NCI-H2081 (cell line): ENCODE measurements around the gene ARPC1B.
"Not testable (repeated sequence)": the region's sequence is repeated elsewhere in the genome, so short reads cannot be mapped to it uniquely, and the experiment has no call there.

Experiments used
- DNase-seq, 2 experiments: peaks; one replicate each; lab custom pipeline; 2025; lab: John Stamatoyannopoulos, UW

The ARPC1B gene

DNA sequence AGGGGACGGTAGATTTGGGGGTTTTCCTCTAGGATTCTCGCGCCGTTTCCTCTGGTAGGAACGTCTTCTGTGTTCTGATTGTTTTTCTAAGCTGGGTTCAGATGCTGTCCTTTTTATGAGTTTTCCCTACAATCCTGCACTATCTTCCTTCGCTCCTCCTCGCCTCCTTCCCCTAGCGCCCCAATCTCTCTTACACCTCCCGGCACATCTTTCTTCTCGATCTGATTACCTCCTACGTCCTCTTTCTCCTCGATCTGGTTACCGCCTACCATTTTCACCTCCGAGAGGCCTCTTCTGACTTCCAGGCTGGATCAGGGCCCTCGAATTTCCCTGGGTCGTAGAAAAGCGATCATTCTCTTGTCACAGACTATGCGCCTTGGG lies 34.7 kb downstream of the ARPC1B start:
- no peak for DNase-seq

DNA sequence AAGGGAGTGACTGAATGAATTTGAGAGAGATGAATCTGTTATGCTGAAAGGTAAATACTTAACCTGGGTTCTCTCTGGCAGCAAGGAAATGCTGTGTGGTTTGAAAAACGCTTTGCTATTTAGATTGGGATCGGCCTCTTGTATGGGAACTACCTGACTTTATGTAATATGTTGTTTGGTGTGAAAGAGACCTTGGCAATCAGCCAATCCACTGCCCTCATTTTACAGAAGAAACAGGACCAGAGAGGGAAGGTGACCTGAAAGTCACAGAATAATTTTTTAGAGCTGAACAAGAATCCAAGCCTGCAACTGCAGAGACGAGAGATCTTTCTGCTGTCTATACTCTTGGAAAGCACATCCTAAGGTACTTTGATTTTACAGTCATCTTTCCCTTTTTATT lies 35.3 kb downstream of the ARPC1B start:
- no peak for DNase-seq

DNA sequence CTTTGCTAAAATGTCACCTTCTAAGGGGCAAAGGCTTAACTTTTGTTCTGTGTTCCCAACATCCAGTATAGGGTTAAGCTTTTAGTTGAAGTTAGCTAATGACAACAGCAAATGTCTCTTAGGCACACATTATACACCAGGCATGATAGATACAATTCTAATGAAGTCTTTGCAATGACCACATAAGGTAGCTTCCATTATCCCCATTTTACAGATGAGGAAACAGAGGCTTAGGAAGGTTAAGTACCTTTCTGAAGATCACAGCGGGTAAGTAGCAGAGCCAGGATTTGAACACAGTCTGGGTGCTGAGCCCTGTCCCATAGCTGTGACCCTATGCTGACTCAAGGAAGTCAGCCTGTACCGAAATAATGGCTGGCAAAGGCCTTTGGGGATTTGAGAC lies 36.1 kb downstream of the ARPC1B start:
- DNase-seq, result no peak

DNA sequence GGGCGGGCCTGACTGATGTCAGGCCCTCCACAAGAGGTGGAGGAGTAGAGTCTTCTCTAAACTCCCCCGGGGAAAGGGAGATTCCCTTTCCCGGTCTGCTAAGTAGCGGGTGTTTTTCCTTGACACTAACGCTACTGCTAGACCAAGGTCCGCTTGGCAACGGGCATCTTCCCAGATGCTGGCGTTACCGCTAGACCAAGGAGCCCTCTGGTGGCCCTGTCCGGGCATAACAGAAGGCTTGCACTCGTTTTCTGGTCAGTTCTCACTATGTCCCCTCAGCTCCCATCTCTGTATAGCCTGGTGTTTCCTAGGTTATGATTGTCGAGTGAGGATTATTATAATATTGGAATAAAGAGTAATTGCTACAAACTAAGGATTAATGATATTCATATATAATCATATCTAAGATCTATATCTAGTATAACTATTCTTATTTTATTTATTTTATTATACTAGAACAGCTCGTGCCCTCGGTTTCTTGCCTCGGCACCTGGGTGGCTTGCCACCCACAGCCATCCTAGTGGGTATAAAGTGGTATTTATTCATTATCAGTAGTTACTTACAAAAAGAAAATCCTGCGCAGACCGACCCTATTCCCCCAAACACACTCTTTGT lies 41.1 kb downstream of the ARPC1B start:
- DNase-seq, result peak; percentile 25 to 62

DNA sequence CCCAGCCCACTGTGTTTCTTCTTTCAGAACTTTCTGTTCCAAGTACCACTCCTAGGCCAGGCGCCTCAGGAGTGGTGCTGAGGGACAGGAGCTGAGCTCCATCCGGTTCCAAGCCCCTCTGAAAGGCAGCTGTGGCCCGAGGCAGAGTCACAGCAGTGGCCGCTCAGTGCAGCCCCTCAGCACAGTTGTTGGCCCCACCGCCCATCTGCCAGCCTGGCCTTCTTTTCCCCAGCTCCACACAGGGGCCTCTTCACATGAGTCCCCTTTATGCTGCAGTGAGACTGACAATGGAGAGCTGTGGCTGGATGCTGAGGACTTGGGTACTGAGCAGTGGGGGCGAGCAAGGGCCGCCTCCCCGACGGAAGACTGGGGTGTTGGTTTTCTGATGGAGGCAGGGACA lies 43.7 kb downstream of the ARPC1B start:
- no peak for DNase-seq

DNA sequence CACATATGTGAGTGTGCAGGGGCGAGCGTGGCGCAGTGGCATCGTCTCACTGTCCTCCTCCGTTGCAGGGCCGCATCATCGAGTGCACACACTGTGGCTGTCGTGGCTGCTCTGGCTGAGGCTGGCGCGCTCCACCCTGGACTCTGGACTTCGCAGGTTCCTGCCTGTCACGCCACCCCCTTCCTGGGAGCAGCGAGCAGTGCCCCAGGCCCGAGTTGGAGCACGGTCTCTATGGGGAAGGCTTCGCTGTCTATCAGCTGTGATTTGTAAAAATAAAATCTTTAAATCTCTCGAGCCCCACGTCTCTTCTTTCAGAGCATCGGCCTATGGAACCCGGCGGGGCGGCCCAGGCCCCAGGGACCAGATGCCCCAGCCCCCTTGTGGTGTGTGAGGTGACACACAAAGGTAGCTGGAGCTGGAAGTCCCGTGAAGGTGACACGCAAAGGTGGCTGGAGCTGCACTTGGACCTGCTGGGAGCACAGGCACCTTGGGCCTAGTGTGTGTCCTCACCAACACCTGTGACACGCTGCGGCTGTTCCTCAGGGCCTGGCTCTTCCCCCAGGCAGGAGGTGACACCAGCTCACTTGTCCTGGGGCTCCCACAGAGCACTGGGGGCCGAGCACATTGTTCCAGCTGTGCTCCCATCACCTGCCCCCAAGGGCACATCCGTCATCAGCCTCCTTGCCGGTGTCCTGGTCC lies 44.9 kb downstream of the ARPC1B start:
- no peak for DNase-seq

DNA sequence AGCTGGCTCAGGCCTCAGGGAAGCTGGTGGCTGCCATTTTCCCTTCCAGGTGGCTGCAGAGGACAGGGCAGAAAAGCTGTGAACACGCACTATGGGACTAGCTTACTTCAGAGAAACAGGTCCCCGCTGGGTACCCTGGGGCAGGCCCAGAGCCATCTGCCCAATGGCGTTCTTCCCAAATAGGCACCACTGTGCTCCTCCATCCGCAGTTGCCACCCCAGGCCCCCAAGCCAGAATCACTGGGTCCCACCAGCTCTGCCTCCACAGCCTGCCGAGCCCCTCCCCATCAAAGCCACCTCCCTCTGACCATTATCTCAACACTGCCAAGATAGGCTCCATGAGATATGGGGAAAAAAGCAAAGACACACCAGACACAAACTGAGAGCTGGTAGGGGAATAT lies 45.7 kb downstream of the ARPC1B start:
- DNase-seq, result no peak

DNA sequence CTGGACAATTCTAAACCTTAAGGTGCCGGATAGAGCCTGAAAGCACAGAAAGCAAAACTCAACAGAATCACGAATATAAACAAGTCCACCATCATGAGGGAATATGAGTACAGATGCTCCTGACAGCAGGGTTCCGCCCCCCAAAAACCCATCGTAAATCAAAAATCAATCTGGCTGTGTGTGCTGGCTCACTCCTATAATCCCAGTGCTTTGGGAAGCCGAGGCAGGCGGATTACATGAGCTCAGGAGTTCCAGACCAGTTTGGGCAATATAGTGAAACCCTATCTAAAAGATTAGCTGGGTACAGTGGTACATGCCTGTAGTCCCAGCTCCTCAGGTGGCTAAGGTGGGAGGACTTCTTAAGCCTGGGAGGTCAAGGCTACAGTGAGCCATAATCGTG lies 46.5 kb downstream of the ARPC1B start:
- DNase-seq, result no peak

DNA sequence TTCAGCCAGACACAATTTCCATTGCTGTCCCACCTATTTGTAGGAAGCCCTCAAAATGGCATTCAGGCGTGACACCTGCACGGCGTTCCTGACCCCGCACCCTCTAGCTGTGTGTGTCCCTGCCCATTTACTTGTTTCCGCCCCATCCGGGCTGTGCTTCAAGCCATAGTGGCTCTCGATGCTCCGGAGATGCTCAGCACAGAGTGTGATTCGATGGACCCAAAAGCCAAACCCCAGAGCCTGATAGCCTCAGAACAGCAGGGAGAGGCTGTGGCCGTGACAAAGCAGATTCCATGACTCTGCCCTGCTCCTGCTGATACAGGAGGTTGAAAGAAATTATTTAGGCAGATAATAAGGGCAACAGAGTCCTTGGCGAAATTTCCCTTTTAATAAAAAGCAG lies 47.7 kb downstream of the ARPC1B start:
- peak; percentile 49 to 72 for DNase-seq

DNA sequence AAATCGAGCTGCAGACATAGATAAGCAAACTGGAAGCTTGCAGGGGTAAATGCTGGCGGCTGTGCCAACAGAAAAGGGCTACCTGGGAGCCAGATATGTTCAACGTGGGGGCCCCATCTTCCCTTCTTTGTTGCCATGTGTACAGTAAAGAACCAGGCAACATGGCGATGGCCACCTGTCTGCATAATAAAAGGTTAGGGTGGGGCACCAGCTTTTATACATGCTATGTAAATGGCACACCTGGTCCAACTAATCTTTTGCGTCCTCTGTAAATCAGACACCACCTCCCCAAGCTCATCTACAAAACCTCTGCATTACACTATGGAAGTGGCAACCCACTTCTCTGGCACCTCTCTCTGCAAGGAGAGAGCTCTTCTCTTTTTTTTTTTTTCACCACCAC lies 48.1 kb downstream of the ARPC1B start:
- DNase-seq, result peak; percentile 76 to 88

DNA sequence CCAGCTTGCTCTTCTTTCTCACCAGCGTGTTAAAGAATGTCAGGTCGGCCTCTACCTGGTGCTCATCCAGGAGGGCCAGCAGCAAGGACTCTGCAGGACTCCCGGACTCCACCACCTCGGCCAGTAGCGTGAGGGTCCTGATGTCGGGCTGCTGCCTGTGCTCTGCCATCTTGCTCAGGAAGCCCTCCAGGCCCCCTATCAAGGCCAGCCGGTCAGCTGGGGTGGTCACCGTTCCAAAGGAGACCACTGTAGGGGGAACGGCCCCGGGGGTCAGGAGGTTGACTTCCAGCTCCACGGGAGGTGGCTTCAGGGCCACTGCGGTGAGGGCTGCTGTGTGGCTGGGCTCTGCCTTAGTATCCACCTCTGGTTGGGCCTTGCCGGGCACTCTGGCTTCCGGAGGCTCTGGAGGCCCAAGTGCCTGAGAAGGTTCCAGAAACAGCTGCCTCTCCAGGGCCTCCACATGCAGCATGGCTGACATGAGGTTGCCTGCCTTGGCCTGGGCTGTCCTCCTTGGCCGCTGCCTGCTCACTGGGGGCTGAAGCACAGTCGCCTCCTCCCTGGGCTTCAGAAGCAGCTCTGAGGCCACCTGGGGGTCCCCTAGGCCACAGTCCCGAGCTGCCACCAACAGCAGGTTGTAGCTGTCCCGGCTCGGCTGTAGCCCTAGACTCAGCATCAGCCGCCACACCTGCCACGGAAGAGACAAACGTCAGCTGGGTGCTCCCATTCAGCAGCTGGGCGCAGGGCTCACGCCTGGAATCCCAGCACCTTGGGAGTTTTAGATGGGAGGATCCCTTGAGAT lies 50.6 kb downstream of the ARPC1B start:
- DNase-seq, result no peak

DNA sequence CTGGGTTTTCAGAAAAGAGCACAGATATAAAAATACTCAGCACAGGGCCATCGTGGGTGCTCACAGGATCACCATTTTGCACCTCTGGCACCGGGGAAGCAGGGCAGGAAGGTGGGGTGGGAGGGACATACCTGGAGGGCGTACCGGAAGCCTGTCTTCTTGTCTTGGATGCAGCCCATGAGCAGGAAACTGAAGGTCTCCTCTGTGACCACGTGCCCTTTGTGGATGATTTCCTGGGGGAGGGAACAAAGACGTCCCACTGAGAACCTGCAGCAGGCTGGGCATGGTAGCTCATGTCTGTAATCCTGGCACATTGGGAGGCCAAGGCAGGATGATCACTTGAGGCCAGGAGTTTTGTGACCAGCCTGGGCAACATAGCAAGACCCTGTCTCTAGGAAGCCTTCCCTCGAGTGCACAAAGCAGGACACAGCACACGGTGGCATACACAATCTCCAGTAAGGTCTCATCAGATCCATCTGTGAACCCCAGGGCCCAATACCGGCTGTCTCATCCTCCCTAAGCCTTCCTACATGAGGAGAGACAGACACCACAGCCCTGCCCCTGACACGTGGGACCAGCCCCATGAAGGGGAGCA lies 54.5 kb downstream of the ARPC1B start:
- DNase-seq, result peak in 1 of 2 experiments; percentile 22

DNA sequence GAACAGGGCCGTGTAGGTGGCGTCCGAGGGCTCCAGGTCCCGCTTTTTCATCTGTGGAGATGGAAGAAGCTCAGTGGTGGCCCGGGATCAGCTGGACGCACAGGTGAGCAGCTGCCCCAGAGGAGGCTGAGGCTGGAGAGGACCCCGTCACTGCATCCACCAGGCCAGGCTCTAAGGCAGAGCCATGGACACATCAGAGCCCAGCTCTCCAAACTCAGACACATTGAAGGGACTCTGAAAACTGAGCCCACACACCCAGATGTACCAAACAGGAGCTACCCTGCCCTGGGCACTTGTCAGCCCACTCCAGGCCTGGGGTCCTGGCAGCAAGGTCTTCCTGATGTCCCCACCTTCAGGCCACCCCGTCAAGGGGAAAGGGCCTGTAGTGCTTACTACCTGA lies 55.2 kb downstream of the ARPC1B start:
- DNase-seq, result no peak

DNA sequence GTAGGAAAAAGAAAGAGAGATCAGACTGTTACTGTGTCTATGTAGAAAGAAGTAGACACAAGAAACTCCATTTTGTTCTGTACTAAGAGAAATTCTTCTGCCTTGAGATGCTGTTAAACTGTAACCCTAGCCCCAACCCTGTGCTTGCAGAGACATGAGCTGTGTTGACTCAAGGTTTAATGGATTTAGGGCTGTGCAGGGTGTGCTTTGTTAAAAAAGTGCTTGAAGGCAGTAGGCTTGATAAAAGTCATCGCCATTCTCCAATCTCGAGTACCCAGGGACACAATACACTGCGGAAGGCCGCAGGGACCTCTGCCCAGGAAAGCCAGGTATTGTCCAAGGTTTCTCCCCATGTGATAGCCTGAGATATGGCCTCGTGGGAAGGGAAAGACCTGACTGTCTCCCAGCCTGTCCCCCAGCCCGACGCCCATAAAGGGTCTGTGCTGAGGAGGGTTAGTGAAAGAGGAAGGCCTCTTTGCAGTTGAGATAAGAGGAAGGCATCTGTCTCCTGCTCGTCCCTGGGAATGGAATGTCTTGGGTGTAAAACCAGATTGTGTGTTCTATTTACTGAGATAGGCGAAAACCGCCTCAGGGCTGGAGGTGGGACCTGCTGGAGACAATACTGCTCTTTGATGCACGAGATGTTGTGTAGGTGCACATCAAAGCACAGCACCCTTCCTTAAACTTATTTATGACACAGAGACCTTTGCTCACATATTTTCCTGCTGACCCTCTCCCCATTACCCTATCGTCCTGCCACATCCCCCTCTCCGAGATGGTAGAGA lies 57.4 kb downstream of the ARPC1B start:
- DNase-seq, result not testable (repeated sequence)

DNA sequence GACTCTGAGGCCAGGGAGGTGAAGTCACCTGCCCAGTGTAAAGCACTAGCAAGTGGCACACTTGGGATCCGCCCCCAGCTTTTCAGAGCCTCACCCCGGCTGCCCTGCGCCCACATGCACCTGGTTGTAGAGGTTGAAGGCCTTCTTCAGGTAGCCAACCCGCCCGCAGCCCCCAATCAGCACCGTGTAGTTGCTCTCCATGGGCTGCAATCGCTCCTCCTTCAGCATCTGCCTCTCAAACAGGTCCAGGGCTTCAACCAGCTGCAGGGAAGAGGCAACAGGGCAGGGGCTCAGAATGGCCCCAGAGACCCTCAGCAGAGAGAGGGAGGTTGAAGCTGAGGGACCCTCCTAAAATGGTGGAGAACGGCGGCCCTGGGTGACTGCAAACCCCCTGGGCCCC lies 58.6 kb downstream of the ARPC1B start:
- DNase-seq, result no peak

DNA sequence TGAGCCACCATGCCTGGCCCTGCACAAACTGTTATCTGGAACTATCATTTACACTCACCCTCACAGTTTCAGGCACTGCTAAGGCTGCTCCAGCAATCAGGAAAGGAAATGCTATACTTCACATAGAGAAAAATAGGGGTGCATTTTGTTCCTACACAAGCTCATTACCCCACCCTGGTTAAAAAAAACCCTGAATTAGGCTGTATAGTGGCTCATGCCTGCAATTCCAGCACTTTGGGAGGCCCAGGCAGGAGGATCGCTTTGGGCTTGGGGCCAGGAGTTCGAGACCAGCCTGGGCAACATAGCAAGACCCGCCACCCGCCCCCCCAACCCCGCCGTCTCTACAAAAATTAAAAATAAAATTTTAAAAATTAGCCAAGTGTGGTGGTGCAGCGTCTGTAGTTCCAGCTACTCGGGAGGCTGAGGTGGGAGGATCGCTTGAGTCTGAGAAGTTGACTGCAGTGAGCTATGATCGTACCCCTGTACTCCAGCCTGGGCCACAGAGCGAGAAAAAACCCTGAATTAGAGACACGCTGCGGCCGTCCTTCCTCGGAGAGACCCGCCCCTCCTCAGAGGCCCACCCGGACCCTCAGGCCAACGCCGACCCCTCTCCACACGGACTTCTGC lies 63.5 kb downstream of the ARPC1B start:
- no peak for DNase-seq

DNA sequence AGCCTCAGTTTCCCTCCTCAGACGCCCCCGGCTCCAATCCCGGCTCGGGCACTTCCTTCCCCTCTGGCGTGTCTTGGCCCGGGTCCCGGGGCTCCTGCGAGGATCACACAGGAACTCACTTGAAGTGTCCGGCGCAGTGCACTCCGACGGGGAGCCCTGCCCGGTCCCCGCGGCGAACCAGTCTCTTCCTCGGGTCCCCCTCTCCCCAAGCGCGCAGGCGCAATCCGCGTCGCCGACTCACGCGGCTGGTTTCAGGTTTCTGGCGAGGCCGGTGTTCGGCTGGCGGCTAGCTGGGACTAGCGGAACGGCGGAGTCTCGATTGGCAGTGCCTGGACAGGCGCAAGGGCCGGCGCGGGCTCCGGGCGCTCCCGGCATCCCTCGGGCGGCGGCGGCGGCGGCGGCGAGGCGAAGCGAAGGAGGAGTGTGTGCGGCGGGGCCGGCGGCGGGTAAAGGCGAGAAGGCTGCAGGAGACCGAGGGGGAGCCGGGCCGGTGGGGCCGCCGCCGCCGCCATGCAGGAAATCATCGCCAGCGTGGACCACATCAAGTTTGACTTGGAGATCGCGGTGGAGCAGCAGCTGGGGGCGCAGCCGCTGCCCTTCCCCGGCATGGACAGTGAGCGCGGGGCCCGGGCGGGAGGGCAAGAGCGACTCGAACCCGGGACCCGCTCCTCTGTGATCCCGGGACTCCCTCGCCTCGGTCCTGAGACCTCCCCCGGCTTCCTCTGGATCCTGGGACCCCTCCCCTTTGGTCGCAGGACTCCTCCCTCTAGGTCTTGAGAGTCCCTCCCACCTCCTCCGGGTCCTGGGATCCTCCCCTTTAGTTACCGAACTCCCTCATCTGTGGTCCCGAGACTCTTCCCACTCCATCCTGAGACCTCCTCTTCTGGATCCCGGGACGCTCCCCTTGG lies 64.3 kb downstream of the ARPC1B start, which contains the start of the genes CPSF4 and PTCD1:
TSS of gene CPSF4 (plus strand) at position 371 of the 908 bp plus-strand sequence. CDS start at position 511, 140 bp downstream.
TSS of gene PTCD1 (minus strand) at position 226 of the 908 bp plus-strand sequence. CDS start 3,556 bp downstream, outside the sequence.
- peak; percentile 96 to 97 for DNase-seq

DNA sequence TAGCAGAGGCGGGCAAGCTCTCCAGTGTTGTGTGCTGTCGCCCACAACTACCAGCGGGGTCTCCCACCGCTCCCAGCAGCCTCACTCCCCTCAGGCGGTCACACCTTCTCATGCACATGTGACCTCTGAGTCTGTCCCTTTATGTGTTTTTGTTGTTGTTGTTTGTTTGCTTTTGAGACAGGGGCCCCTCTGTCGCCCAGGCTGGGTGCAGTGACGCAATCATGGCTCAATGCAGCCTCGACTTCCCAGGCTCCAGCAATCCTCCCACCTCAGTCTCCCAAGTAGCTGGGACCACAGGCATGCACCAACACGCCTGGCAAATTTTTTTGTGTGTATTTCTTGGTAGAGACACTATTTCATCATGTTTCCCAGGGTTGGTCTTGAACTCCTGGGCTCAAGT lies 65.7 kb downstream of the ARPC1B start:
- no peak for DNase-seq
